Hepatic stellate cell (primary cell): ENCODE measurements around the gene SLC26A8.

ENCODE experiments used
- DNase-seq: peaks from one replicate; pipeline ENCODE4 v3.0.0; 2011; ENCODE audit warnings: low spot score

SLC26A8 gene, protein sequence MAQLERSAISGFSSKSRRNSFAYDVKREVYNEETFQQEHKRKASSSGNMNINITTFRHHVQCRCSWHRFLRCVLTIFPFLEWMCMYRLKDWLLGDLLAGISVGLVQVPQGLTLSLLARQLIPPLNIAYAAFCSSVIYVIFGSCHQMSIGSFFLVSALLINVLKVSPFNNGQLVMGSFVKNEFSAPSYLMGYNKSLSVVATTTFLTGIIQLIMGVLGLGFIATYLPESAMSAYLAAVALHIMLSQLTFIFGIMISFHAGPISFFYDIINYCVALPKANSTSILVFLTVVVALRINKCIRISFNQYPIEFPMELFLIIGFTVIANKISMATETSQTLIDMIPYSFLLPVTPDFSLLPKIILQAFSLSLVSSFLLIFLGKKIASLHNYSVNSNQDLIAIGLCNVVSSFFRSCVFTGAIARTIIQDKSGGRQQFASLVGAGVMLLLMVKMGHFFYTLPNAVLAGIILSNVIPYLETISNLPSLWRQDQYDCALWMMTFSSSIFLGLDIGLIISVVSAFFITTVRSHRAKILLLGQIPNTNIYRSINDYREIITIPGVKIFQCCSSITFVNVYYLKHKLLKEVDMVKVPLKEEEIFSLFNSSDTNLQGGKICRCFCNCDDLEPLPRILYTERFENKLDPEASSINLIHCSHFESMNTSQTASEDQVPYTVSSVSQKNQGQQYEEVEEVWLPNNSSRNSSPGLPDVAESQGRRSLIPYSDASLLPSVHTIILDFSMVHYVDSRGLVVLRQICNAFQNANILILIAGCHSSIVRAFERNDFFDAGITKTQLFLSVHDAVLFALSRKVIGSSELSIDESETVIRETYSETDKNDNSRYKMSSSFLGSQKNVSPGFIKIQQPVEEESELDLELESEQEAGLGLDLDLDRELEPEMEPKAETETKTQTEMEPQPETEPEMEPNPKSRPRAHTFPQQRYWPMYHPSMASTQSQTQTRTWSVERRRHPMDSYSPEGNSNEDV

DNA sequence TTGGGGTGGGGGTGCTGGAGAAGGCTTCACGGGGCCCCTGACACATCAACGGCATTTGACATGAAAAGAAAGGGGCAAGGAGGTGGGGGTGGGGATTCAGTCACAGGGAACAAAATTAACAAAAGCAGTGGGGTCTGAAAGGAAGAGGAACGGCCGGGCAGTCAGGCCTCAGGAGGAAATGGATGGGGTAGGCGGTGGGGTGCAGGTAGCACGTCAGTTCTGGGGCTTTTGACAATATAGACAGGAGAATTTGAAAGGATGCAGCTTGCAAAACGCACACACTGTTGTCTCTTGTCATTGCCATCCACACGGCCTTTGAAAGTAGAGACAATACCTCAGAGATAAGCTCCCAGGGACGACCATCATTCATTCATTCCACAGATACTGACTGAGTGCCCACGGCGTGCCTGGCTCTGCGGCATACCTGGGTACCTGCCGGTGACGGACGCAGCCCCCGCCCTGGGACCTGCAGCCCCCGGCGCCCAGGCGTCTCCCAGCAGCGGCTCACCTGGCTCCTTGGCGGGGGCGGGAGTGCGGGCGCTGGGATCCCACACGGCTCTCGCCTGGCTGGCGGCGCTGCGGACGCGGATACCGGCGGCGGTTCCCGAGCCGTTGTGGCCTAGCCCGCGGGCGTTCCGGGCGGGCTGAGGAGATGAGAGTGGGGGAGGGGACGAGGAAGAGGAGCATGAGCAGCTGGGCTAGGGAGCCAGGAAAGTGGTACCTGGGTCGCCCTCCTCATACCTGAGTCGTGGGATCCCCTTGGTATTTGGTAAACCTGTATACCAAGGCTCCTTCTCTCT lies at the start of gene SLC26A8:
Gene SLC26A8 (minus strand): TSS at position 646 of the 800 bp plus-strand sequence. CDS start 4,934 bp downstream, outside the sequence.
- DNase-seq = no peak

DNA sequence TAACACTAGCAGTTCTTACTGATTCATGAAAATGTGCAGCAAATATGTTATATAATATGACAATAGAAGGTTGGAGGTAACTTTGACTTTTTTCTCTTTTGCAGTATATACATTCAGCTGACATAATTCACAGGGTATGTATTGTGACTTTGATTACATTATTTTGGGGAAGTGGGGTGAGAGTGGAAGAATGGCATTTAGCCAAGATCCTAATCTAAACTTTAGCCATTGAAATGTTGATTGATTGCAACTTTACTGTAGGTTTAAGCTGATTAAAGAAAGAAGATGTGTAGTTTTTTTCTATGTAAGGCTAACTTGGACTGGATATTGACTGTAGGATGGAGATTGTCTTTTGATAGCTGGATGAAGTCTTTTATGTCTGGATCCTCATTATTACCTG lies 49.1 kb upstream of the SLC26A8 start:
- no peak for DNase-seq

GRCh38 chr6:36072681-36073080 lies 48.2 kb upstream of the SLC26A8 start:
- DNase-seq = no peak

DNA sequence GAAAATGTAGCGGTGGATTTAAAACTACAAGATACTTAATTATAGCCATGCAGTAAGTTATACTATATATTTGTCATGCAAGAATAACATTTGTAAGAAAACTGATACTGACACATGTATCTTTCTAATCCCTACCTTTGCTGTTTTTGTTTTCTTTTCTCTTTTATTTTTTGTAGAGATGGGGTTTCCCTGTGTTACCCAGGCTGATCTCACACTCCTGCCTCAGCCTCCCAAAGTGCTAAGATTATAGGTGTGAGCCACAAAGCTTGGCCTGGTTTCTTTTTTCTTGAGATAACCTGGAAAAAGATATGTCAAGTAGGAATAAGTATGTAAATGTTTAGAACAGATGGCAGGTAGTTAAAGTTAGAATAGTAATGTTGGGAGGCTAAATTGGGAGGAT lies 47.3 kb upstream of the SLC26A8 start:
- DNase-seq = no peak

DNA sequence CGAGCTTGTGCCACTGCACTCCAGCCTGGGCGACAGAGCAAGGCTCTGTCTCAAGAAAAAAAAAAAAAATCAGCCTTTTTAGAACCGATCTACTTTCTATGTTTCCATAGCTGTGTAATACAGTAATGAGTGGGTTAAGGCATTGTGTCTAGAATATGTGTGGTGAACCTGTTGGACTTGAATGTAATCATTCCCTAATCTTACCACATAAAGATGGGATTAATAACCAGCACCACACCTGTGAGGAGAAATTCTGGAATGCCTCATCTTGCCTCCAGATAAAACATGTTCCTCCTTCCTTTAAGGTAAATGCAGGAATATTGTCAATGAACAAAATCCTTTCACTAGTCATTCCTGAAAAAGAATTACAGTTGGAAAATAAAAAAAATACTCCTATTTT lies 46.8 kb upstream of the SLC26A8 start:
- no peak for DNase-seq

DNA sequence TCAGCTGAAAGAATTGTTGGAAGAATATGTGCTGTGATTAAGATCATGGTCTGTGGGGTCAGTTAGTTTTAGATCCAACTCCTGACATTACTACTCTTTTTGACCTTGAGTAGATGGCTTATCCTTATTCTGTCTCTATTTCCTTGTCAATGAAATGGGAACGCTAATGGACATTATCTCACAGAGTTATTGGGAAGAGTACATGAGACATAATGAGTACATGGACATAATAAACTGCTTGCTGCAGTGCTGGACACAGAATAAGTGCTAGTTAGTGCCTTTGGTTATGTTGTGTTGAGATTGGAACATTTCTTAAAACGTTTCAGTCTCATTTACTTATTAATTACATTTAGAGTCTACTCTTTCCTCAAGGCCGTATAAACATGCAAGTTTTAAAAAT lies 45.8 kb upstream of the SLC26A8 start:
- DNase-seq = no peak

GRCh38 chr6:36069573-36069972 lies 45.1 kb upstream of the SLC26A8 start:
- DNase-seq = no peak

GRCh38 chr6:36068586-36068985 lies 44.1 kb upstream of the SLC26A8 start:
- DNase-seq = no peak

DNA sequence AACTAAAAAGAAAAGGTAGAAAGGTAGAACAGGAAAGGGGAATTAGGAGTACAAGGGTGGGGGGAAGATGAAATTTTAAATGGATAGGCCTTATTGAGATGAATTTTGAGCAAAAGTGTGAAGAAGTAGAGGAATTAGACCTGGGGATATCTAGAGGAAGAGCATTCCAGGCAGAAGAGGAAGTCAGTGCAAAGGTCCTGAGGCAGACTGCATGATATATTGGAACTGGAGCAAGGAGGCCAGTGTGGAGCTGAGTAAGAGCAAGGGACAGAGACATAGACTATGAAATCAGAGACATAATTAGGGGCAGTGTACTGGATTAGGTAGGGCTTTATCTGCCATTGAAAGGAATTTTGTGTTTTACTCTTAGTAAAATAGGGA lies 43.6 kb upstream of the SLC26A8 start:
- no peak for DNase-seq

DNA sequence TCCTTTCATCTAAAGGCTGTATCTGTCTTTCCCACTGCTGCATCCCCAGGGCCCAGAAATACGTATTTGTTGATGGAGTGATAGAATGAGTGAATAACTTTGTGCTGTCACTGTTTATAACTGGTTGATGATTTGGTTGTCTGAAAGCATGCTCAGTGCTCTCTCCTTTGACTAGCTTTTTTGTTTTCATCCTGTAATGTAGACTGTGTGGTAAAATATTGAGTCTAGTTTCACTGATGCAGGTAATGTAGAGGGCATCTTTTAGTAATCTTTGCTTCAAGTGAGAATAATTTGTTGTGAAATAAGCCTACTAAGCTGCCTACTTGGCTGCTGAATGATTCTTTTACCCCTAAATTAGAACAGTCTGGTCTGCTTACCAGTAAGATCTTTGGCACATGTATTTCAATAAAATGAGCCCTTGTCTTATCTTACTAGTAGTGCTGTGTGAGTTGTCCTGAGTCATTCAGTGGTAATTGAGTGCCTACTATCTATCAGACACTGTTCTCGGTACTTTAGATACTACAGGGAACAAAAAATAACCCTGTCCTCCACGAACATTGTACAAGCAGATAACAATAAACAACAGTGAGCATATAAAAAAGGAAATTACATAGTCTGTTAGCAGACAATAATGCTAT lies 43.1 kb upstream of the SLC26A8 start:
- DNase-seq = no peak

DNA sequence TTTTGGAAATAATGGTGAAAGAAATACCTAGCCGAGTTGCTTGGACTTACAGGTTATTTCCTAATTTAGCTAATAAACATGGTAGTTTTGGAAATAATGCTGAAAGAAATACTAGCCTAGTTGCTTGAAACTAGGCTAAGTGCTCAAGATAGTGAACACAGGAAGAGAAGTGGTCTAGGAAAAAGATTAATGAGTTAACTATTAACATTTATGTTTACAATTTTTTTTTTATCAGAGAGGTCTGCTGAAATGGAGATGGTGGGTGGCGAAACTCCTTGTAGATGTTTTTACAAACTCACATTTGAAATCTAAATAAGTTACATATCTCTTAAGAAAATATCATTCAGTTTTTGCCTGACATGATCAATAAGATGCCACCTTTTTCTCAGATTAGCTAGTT lies 42.4 kb upstream of the SLC26A8 start:
- no peak for DNase-seq

GRCh38 chr6:36065916-36066315 lies 41.5 kb upstream of the SLC26A8 start:
- no peak for DNase-seq

GRCh38 chr6:36064770-36065396 lies 40.4 kb upstream of the SLC26A8 start:
- DNase-seq = no peak

GRCh38 chr6:36063318-36064060 lies 39.0 kb upstream of the SLC26A8 start:
- DNase-seq = no peak

- DNase-seq = no peak
These were observed 37.8 kb upstream of the SLC26A8 start for GRCh38 chr6:36062247-36062646.

- no peak for DNase-seq
These were observed 36.8 kb upstream of the SLC26A8 start for GRCh38 chr6:36061236-36061635.

GRCh38 chr6:36056178-36056577 lies 31.7 kb upstream of the SLC26A8 start:
- DNase-seq = no peak

- DNase-seq = no peak
These were observed 30.5 kb upstream of the SLC26A8 start for GRCh38 chr6:36054956-36055355.

DNA sequence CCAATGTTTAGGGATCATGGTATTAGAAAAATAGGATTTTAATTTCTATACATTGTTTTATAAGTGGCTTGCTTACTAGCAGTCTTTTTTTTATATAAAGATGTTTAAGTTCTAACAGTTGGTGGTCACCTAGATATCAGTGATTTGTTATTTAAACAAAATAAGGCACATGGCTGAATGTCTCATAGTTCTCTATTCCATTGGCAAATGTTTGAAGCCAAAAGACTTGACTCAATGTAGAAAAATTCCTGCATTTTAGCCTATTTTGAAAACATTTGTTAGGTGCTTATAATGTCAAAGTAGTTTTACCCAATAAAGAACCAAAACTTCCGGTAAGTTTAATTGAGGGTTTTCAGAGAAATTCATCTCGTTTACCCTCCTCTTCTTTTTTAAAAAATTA lies 30.0 kb upstream of the SLC26A8 start:
- no peak for DNase-seq

GRCh38 chr6:36053878-36054277 lies 29.4 kb upstream of the SLC26A8 start:
- DNase-seq = no peak

GRCh38 chr6:36052097-36052496 lies 27.7 kb upstream of the SLC26A8 start:
- DNase-seq = no peak
